ENCODE results near the gene OXA1L.
"Not testable (repeated sequence)": the region's sequence is repeated elsewhere in the genome, so short reads cannot be mapped to it uniquely, and the experiment has no call there.

OXA1L gene

GRCh38 chr14:22802860-22803686 is 36.6 kb downstream of the OXA1L start:
- DNase-seq: no peak

GRCh38 chr14:22803687-22803974 is 37.1 kb downstream of the OXA1L start:
- no peak for DNase-seq

- not testable (repeated sequence) for DNase-seq
Measured at GRCh38 chr14:22805235-22805634, 38.7 kb downstream of the OXA1L start.

GRCh38 chr14:22807432-22808087 is 41.1 kb downstream of the OXA1L start:
- DNase-seq: no peak

DNA sequence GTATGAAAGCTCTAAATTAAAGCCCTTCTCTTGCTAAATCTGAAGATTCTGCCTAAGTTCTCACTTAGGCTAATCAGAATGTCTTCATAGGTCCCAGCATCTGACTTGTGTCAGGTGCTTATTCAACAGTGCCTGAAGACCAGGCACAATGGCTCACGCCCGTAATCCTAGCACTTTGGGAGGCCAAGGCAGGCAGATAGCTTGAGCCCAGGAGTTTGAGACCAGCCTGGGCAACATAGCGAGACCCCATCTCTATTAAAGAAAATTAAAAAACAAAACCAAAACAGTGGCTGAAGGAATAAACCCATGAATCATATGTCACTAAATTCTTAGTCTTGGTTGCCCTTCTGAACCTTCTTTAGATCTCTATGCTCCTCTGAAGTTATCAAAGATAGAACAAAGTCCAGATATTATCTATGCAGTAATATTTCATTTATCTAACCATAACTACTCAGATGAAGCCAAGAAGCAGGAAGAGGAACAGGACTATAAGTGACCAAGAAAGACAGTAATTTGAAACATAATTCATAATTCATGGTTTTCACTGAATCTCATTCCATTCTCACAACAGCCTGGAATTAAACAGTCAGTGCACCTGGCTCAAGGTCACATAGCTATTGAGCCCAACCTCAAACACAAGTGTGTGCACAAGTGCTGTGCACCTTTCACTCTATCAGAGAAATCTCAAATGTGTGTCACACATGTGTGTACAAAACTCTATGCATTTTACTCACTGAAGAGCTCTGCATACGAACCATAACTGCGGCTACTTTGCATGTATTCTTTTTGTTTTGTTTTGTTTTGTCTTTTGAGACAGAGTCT is 42.1 kb downstream of the OXA1L start:
- no peak for DNase-seq

DNA sequence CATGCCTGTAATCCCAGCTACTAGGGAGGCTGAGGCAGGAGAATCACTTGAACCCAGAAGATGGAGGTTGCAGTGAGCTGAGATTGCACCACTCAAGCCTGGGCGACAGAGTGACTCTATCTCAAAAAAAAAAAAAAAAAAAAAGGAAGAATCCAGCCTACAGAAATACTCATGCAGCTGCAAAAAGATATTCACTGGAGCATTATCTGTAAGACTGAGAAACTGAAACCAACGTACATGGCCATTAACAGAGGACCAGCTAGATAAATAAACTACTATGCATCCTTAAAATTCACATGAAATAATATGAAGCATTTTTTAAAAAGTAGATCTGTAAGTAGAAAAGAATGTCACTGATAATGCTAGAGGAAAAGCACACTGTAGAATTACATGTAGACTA is 45.2 kb downstream of the OXA1L start:
- no peak for DNase-seq

DNA sequence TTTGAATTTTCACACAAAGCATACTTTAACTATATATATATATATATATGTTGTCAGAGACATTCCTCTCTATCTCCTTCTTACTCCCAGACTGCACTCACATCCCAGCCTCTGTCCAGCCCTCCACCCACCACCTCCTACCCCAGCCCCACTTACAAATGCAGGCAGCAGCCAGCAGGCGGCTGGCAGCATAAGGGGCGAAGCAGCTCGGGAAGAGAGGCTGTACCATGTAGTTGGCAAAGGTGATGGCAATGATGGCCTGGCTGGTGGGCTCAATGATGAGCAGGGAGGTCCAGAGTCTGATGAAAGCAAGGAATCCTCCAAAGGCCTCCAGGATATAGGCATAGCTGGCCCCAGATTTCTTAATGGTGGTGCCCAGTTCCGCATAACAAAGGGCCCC is 46.3 kb downstream of the OXA1L start:
- no peak for DNase-seq

DNA sequence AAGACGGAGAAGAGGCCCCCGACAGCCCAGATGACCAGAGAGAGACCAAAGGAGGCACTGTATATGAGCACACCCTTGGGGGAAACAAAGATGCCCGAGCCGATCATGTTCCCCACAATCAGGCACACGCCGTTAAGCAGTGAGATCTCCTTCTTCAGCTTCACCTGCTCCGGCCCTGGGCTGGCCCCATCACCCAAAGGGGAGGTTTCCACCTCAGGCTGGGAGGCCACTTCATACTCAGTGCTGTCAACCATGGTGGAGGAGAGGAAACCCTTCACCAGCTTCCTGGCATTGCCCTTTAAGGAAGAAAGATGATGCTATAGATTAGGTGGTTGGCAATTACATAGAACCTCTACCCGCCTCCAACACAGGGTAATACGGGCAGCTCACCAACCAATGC is 46.7 kb downstream of the OXA1L start:
- no peak for DNase-seq

DNA sequence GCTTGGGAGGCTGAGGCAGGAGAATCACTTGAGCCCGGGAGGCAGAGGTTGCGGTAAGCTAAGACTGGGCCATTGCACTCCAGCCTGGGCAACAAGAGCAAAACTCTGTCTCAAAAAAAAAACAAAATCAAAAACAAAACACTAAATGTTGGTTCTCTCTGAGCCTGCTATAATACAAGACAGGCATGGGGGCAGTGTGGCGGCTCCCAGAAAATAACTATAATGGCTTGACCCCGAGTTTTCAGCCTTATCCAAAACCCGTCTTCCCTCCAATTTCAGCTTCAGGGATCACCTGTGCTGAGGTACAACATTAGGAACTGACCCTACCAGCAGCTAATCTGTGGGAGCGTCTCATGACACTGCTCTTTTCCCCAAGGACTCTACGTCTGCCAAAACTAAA is 47.9 kb downstream of the OXA1L start:
- no peak for DNase-seq

DNA sequence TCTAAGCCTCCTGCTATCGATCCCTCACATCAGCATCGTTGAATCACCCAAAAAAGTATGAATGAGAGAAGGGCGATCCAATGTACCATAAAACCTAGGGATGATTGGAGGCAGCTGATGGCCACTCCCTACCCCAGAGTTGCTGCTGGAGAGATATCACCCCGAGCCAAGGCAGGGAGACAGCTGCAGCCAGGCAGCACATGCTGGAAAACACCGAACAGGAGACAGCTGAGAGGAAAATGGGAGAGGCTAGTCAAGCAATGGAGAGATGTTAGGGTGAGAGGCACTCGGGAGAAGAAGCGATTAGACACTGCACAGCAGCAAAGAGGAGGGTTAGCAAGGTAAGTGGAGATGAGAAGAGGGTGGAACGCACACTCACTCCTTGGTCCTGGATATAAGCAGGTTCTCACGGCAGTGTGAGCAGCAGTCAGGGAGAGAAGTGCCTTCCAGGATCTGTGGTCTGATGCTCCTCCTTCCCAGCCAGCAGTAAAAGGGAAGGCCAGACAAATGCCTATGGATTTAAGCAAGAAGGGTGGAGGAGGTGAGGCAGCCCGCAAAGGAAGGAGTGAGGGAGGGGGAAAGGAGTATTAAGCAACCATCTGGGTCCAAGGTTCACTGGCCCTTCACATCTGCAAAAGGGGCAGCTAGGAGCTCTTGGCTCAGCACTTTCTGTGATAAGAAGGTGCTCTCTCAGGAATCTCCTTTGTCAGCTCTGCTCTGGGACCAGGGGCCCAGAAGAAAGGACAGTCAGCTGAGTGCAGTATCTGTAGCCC is 48.6 kb downstream of the OXA1L start, which contains the start of gene SLC7A7:
SLC7A7 (minus strand) TSS at position 495 of the 773 bp plus-strand sequence. CDS start 2,037 bp downstream, outside the sequence.
- no peak for DNase-seq

DNA sequence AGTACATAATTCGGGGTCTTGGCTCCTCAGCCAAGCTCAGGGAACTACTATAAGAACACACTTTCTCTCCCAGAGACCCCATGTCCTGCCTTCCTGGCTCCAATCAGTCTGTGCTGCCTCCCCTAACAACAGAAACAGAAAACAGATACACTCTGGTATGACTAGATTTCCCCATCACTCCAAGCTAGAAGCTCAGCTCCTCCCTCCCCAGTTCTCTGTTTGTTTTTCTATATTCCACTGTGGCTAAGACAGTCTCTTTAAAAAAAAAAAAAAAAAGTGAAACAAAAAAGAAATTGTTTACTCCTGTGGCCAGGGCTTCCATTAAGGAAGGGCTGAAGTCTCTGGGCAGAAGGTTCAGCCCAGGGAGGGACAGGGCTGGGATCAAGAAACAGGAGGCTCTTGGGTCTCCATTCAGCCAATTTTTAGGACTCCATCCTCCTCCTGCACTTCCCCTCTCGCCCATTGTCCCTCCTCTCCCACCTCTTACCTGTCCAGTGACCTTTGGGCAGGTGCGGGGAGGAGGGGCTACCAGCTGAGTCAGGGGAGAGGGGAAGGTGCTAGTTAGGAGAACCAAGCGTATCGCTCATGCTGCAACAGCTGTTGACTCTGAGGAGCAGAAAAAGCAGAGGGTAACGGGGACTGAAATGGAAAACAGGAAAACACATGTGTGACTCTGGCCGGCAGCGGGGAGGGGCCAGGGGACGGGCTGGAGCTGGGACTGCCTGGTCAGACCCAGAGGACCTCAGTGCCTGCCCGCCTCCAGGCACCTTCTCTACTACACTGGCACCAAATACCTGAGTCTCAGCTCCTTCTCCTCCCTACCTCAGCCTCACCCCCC is 52.9 kb downstream of the OXA1L start:
- DNase-seq: no peak

GRCh38 chr14:22820731-22821130 is 54.2 kb downstream of the OXA1L start:
- no peak for DNase-seq

- no peak for DNase-seq
Measured at GRCh38 chr14:22821193-22822015, 54.9 kb downstream of the OXA1L start.

DNA sequence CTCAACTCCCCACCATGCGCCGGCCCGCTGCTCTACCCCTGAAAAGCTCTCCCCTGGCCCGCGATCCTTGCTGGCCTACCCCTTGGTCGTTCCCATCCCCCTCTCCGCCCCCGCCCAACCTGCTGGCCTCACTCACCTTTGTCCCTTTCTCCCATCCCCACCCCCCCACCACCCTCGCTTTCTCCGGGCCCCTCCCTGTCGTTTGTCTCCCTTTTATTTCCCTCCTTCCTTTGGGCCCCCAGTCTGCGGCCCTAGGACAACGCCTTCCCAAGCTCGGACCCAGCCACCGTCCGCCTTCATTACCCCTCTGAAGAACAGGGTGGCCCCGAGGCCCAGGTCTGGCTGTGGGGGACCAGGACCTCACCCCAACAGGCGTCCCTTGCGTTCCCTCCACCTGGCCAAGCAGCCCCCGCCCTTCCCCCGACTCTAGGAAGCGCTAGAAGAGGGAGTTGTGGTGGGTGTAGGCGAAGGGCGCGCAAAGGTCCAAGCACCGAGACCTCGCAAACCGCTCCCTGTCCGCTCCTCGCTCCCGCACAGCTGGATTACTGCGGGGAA is 55.6 kb downstream of the OXA1L start:
- DNase-seq: no peak
